ENCODE data around the gene GPR42.

GRCh38 chr19:35373492-35373891 lies 2.6 kb downstream of the GPR42 start:
- TF ChIP-seq YY1 (IDR thresholded peaks at IDR 0.05; ENCODE audit: insufficient read depth, insufficient read length): no peak
- no peak for TF ChIP-seq SUZ12 (IDR thresholded peaks at IDR 0.05; ENCODE audit: extremely low read depth, insufficient read depth, insufficient read length)
- no peak for TF ChIP-seq ZNF274 (IDR thresholded peaks at IDR 0.05; ENCODE audit: low read depth, low read length)

Measured in NT2/D1 (cell line).